Fibroblast of pulmonary artery (primary cell): Measurements from ENCODE around the gene AOPEP.
A peak's percentile ranks its signal among the peaks of the same experiment; 100 is the strongest.

Experiments used
- DNase-seq: peaks from one replicate; pipeline ENCODE4 v3.0.0-alpha.2; 2010; ENCODE audit warnings: low read depth
- H3K4me3 ChIP-seq: replicated peaks from 2 replicates; pipeline ENCODE4 v1.5.1; 2011; ENCODE audit warnings: low read depth, mild to moderate bottlenecking, control low read depth, low read length, moderate library complexity
- CTCF ChIP-seq: IDR thresholded peaks from 2 replicates; pipeline ENCODE4 v1.5.1; 2011; ENCODE audit warnings: mild to moderate bottlenecking, control low read depth, low read length, inconsistent platforms; ENCODE audit errors: missing control alignments

AOPEP gene

GRCh38 chr9:95103871-95104580, 377.5 kb downstream of the AOPEP start:
- no peak for TF ChIP-seq CTCF
- no peak for DNase-seq
- H3K4me3 ChIP-seq = no peak overlapping the region

- no peak for DNase-seq
- no peak for TF ChIP-seq CTCF
- H3K4me3 ChIP-seq = no peak overlapping the region
Observed at GRCh38 chr9:95104581-95104960, 378.1 kb downstream of the AOPEP start.

DNA sequence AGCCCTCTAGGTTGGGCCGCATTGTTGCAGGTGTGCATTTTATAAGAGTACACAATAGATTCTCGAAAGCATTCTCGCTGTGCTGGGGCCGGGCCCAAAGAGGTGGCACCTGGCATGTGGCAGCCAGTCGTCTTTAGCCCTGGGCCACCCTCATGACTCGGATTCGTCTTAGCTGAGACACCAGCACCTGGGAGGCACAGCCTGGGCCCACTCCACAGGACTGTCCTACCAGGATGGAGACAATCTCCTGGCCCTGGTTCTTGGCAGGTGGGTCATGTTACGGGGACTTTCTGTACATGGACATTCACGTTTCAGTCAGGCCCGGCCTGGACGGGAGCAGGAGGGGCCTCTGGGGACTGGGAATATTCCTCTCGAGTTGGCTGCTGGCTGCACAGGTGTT, 378.5 kb downstream of the AOPEP start:
- no peak for DNase-seq
- H3K4me3 ChIP-seq = no peak overlapping the region

DNA sequence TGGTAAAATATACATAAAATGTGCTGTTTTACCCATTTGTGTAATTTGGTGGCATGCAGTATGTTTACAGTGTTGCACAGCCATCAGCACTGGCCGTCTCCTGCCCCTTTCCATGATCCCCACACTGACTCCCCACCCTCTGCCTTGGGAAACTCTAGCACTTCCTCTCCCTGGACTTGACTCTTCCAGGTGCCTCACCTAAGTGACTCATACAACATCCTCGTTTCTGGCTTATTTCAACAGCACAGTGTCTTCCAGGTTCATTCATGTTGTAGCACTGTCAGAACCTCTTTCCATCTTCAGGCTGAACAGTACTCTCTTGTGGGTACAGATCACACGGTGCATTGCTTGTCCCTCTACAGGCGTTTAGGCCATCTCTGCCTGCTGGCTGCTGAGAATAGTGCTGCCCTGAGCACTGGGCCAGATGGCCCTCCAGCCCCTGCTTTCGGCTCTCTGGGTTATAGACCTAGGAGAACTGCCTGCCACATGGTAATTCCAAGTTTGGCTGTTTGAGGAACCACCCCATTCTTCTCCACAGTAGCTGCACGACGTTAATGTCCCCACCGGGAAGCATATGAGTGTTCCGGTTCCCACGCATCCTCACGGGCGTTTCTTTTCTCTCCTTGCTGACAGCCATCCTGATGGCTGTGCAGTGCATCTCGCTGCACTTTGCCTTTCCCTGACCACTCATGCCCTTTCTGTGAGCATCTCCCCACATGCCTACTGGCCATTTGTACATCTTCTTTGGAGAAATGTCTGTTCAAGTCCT, 379.2 kb downstream of the AOPEP start:
- DNase-seq = no peak
- no peak for TF ChIP-seq CTCF
- no peak overlapping the region for H3K4me3 ChIP-seq

More for the DNA sequence above, 378.5 kb downstream of the AOPEP start:
- no peak for TF ChIP-seq CTCF

GRCh38 chr9:95107001-95107749, 380.7 kb downstream of the AOPEP start:
- DNase-seq = peak; percentile 69
- no peak for TF ChIP-seq CTCF
- H3K4me3 ChIP-seq = no peak overlapping the region

GRCh38 chr9:95107976-95108375, 381.5 kb downstream of the AOPEP start:
- no peak for DNase-seq
- no peak for TF ChIP-seq CTCF
- no peak overlapping the region for H3K4me3 ChIP-seq
